GM21619 (cell line): ENCODE results near the gene ANAPC7.
"Not testable (repeated sequence)": the region's sequence is repeated elsewhere in the genome, so short reads cannot be mapped to it uniquely, and the experiment has no call there.

Source experiments
- ATAC-seq: cut with Tn5 transposase; IDR thresholded peaks from one replicate; pipeline ENCODE4 v1.9.1; 2021; ENCODE audit not compliant: unreplicated experiment

ANAPC7 gene, protein sequence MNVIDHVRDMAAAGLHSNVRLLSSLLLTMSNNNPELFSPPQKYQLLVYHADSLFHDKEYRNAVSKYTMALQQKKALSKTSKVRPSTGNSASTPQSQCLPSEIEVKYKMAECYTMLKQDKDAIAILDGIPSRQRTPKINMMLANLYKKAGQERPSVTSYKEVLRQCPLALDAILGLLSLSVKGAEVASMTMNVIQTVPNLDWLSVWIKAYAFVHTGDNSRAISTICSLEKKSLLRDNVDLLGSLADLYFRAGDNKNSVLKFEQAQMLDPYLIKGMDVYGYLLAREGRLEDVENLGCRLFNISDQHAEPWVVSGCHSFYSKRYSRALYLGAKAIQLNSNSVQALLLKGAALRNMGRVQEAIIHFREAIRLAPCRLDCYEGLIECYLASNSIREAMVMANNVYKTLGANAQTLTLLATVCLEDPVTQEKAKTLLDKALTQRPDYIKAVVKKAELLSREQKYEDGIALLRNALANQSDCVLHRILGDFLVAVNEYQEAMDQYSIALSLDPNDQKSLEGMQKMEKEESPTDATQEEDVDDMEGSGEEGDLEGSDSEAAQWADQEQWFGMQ

DNA sequence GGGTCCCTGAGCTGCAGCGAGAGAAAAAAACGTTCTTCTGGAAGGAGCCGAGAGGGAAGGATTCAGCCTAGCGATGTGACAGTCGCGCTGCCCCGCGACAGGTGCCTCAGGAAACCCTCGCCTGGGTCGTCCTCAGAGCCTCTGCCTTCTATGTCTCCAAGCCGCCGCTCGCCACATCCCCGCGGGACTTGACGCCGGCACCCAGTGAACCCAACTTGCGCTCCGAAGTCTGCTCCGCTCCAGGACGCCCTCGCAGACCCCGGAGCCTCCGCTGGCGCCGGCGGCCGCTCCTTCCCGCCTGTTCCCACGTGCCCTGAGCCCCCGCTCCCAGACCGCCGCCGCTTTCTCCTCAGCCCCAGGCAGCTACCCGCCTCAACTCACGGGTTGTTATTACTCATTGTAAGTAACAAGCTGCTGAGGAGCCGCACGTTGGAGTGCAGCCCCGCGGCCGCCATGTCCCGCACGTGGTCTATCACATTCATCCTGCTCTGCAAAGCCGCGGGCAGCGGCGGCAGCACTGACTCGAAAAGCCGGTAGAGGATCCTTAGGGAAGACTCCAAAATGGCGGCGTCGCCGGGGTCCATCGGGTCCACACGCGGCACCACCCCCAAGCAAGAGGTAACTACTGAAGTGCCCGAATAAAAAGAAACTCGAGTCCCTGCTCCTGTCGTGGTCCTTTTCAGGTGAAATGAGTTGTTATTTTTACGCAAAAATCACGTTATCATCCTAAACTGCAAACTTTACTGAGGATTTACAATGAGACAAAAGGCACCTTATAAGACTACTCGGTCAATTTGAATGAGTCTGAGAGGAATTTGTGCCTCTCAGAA, at the start of gene ANAPC7:
Gene ANAPC7, minus strand, starts transcription at position 563 of the 830 bp plus-strand sequence. Its CDS starts 81 bp downstream, at position 482.
- peak; percentile 80 for ATAC-seq

- no peak for ATAC-seq
Observed at GRCh38 chr12:110451263-110451662, 47.8 kb upstream of the ANAPC7 start.

- ATAC-seq: peak; percentile 93
Observed at GRCh38 chr12:110449799-110450497, 46.4 kb upstream of the ANAPC7 start, which contains the start of gene ARPC3. ARPC3 (minus strand) TSS chr12:110450337; CDS start chr12:110450260, 77 bp downstream.

DNA sequence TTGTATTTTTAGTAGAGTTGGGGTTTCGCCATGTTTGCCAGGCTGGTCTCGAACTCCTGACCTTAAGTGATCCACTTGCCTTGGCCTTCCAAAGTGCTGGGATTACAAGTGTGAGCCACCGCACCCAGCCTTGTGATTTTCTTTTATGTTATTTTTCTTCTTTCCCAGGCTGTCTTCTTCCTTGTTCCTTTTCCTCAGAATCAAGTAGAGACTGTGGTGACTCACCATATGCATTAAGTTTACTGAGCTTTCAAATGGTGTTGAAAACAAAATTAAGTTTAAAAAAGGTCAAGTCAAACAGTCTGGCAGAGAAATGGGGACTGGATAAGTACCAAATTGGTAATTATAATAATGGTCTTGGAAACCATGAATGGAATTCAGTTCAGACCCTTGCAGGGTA, 40.9 kb upstream of the ANAPC7 start:
- ATAC-seq: no peak

DNA sequence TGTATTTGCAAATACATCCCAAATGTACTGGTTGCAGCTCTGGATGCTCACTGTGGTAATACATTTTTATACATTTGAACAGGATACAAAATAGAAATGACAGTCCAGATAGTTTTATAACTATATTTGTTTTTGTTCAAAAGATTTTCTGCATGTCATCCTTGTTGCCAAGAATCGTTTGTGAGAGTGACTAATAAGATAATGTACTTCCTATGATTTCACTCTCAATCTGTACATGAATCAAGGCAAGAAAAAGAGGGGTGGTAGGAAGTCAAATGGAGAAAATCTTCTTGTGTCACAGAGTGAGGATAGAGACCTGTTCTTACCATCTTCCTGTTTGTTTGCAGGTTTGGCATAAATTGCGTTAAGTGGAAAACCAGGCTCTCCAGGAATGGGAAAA, 32.7 kb upstream of the ANAPC7 start:
- ATAC-seq: no peak

DNA sequence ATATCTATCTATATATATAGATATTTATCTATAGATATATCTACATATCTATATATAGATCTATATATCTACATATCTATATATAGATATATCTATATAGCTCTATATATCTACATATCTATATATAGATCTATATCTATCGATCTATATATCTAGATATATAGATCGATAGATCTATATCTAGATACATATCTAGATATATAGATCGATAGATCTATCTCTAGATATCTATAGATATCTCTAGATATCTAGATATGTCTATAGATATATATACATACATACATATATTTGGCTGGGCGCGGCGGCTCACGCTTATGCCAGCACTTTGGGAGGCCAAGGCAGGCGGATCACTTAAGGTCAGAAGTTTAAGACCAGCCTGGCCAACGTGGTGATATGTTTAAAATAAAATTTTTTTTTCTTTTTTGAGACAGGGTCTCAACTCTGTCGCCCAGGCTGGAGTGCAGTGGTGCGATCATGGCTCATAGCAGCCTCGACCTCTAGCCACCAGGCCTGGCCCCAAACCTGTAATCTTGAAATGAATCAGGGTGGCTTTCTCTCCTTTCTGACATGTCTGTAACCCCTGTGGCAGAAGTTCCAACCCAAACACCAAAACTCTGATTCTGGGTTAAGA, 28.6 kb upstream of the ANAPC7 start:
- peak; percentile 7 for ATAC-seq

- ATAC-seq: not testable (repeated sequence)
Observed at GRCh38 chr12:110429676-110430075, 26.2 kb upstream of the ANAPC7 start.

- no peak for ATAC-seq
Observed at GRCh38 chr12:110426406-110426805, 22.9 kb upstream of the ANAPC7 start.

- no peak for ATAC-seq
Observed at GRCh38 chr12:110424237-110424636, 20.7 kb upstream of the ANAPC7 start.

GRCh38 chr12:110421701-110422100, 18.2 kb upstream of the ANAPC7 start:
- no peak for ATAC-seq

DNA sequence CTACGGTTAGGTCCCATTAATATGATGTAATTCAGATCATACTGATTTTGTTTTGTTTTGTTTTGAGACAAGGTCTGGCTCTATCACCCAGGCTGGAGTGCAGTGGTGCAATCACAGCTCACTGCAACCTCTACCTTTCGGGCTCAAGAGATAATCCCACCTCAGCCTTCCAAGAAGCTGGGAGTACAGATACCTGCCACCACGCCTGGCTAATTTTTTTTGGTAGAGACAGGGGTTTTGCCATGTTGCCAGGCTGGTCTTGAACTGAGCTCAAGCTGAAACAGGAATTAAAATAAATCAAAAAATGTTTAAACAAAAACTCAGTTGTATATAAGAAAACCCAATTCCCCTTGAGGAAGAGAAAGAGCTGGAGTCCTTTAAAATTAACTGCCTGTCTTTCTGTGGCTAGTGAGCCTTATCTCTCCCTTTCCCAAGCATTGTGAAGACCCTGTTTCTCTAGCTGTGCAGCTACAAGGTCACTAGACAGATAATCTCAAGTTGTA, 17.7 kb upstream of the ANAPC7 start:
- no peak for ATAC-seq

DNA sequence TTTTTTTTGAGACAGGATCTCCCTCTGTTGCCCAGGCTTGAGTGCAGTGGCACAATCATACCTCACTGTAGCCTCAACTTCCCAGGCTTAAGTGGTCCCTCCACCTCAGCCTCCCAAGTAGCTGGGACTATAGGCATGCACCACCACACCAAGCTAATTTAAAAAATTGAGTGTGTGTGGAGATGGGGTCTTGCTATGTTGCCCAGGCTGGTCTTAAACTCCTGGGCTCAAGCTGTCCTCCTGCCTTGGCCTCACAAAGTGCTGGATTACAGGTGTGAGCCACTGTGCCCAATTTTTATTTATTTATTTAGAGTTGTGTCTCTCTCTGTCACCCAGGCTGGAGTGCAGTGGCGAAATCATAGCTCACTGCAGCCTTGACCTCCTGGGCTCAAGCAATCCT, 17.1 kb upstream of the ANAPC7 start:
- not testable (repeated sequence) for ATAC-seq

- not testable (repeated sequence) for ATAC-seq
Observed at GRCh38 chr12:110417113-110417512, 13.6 kb upstream of the ANAPC7 start.

DNA sequence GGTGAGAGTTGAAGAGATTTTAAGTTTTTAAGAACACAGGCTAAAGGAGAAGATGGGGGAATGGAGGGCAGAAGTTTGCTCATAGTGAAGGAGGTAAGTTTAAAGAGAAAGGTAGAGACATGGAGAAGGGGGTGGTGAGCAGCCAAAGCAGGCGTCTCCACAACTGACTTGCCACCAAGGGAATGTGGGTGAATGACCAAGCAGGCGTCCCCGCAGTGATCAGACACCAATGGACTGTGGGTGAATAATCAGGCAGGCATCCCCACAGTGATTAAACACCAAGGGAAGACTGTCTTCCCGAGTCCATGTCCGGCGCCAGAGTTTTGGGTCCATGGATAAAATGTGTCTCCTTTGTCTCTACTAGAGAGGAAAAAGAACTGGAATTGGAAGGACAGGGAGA, 6.6 kb upstream of the ANAPC7 start:
- ATAC-seq: not testable (repeated sequence)

DNA sequence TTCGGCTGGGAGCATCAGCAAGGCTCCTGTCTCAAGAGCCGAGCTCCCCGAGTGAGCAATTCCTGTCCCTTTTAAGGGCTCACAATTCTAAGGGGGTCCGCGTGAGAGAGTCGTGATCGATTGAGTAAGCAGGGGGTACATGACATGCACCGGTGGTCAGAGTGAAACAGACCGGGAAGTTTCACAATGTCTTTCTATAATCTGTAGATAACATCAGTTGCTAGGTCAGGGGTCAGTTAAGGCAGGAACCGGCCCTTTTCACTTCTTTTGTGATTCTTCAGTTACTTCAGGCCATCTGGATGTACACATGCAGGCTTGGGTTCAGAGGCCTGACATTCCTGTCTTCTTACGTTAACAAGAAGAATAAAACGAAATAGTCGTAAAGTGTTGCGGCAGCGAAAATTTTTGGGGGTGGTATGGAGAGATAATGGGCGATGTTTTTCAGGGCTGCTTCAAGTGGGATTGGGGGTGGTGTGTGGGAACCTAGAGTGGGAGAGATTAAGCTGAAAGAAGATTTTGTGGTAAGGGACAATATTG, 1.7 kb upstream of the ANAPC7 start:
- not testable (repeated sequence) for ATAC-seq

- peak; percentile 37 for ATAC-seq
Observed at GRCh38 chr12:110403976-110404682, 621 bp upstream of the ANAPC7 start.

- no peak for ATAC-seq
Observed at GRCh38 chr12:110382683-110383082, 20.8 kb downstream of the ANAPC7 start.

GRCh38 chr12:110379631-110380030, 23.9 kb downstream of the ANAPC7 start:
- ATAC-seq: no peak

DNA sequence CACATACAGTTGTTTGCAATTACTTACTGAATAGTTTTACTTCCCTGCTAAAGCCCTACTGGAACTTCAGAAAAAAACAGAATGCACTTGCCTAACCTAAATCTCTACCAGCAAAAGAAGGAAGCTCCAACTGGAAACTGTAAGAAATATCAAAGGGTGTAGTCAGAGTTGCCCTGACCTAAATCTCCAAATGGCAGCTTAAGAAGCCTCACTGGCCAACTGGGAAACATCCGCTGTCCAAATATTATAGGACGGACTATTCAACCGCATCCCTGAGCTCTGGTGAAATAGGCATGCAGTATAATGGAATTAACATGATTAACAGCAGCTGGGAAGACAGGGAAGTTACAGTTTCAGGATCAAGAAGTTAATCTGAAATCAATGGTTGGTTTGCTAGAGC, 24.3 kb downstream of the ANAPC7 start:
- no peak for ATAC-seq
